ENCODE data around the gene KLB.
"Not testable (repeated sequence)": the region's sequence is repeated elsewhere in the genome, so short reads cannot be mapped to it uniquely, and the experiment has no call there.

Gene KLB

DNA sequence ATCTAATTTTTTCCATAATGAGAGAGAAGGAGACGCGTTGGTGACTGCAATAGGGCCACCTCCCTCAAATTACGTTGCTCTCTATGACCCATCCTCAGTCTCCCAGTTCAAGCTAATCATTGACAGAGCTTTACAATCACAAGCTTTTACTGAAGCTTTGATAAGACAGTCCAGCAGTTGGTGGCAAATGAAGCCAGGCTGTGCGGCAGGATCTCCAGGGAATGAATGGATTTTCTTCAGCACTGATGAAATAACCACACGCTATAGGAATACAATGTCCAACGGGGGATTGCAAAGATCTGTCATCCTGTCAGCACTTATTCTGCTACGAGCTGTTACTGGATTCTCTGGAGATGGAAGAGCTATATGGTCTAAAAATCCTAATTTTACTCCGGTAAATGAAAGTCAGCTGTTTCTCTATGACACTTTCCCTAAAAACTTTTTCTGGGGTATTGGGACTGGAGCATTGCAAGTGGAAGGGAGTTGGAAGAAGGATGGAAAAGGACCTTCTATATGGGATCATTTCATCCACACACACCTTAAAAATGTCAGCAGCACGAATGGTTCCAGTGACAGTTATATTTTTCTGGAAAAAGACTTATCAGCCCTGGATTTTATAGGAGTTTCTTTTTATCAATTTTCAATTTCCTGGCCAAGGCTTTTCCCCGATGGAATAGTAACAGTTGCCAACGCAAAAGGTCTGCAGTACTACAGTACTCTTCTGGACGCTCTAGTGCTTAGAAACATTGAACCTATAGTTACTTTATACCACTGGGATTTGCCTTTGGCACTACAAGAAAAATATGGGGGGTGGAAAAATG lies at the start of gene KLB:
Gene KLB, plus strand, starts transcription at position 168 of the 821 bp plus-strand sequence. Its CDS starts 20 bp downstream, at position 188.
- no peaks in the 10 kb centered on the region for H3K36me3 ChIP-seq (ENCODE audit: insufficient read depth, insufficient read length, low read length)
- no peak within 1 kb of the TSS for H3K4me3 ChIP-seq (ENCODE audit: insufficient read length, low read depth)
- H3K9ac ChIP-seq (ENCODE audit: insufficient read length, low read depth), result no peak within 1 kb of the TSS
- no peaks in the 10 kb centered on the region for H3K9me3 ChIP-seq (ENCODE audit: insufficient read depth, low read length)
- no peaks in the 10 kb centered on the region for H3K27me3 ChIP-seq (ENCODE audit: insufficient read depth, insufficient read length)
- TF ChIP-seq YY1 (IDR thresholded peaks at IDR 0.05; ENCODE audit: insufficient read depth, insufficient read length) (no peak), SUZ12 (IDR thresholded peaks at IDR 0.05; ENCODE audit: extremely low read depth, insufficient read depth, insufficient read length) (no peak), ZNF274 (IDR thresholded peaks at IDR 0.05; ENCODE audit: low read depth, low read length) (no peak)
- no peak for DNase-seq (ENCODE audit: low read depth, low spot score)
- H3K4me1 ChIP-seq (ENCODE audit: insufficient read depth, insufficient read length), result no peaks in the 10 kb centered on the region

DNA sequence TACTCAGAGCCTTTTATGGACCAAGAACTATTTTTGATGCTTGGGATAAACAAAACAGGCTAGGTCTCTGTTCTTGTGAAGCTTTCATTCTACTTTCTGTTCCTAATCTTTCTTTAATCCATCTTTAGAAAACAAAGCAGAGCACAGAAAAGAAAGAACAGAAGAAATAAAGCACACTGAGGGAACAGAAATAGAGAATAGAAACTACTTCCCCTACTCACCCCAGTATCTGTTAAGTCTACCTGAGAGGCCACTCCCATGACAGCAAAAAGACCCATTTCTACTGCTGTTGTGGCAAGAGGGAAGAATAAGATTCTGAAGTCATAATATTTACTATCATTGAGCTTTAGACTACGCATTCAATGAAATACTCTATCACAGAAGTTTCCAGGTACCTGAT lies 49.7 kb upstream of the KLB start:
- peaks cover 5% of the 10 kb centered on the region for H3K36me3 ChIP-seq (ENCODE audit: insufficient read depth, insufficient read length, low read length)
- no peaks in the 10 kb centered on the region for H3K27me3 ChIP-seq (ENCODE audit: insufficient read depth, insufficient read length)
- H3K4me3 ChIP-seq (ENCODE audit: insufficient read length, low read depth), result no peak overlapping the region
- DNase-seq (ENCODE audit: low read depth, low spot score), result no peak
- H3K9me3 ChIP-seq (ENCODE audit: insufficient read depth, low read length), result no peaks in the 10 kb centered on the region
- H3K4me1 ChIP-seq (ENCODE audit: insufficient read depth, insufficient read length), result no peaks in the 10 kb centered on the region
- TF ChIP-seq ZNF274 (IDR thresholded peaks at IDR 0.05; ENCODE audit: low read depth, low read length) (no peak), YY1 (IDR thresholded peaks at IDR 0.05; ENCODE audit: insufficient read depth, insufficient read length) (no peak), SUZ12 (IDR thresholded peaks at IDR 0.05; ENCODE audit: extremely low read depth, insufficient read depth, insufficient read length) (no peak)
- H3K9ac ChIP-seq (ENCODE audit: insufficient read length, low read depth), result no peak overlapping the region

DNA sequence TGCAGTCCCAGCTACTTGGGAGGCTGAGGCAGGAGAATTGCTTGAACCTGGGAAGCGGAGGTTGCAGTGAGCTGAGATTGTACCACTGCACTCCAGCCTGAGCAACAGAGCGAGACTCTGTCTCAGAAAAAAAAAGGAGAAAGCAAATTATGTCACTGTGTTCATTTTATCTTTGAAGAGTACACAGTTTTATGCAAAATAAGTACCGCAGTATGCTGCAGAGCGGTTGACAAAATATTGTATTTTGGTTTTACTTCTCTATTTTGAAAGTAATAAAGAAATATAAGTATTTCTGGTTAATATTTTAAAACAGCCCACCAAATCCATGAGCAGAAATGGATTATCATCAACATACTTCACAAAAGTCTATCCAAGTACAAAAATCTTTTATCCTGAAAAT lies 46.1 kb upstream of the KLB start:
- H3K4me3 ChIP-seq (ENCODE audit: insufficient read length, low read depth); H3K36me3 ChIP-seq (ENCODE audit: insufficient read depth, insufficient read length, low read length); H3K9me3 ChIP-seq (ENCODE audit: insufficient read depth, low read length); H3K27me3 ChIP-seq (ENCODE audit: insufficient read depth, insufficient read length); DNase-seq (ENCODE audit: low read depth, low spot score); H3K9ac ChIP-seq (ENCODE audit: insufficient read length, low read depth); H3K4me1 ChIP-seq (ENCODE audit: insufficient read depth, insufficient read length): not testable (repeated sequence)

DNA sequence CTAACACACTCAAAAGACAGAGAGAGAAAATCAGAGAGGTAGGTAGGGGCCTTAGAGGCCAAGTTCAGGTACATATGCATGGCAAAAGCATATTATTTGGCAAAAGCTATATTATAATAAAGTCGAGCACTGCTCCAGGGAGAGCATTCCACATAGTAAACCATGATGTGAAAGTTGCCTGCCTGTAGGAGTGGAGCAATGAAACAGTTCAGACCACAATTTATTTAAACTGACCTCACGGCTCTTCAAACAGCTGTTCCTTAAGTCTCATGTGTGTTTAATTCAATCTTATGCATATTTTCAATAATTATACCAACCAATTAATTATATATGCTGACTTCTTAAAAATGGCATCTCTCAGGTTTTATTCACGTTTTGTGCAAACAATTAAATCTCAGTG lies 43.9 kb upstream of the KLB start:
- Histone ChIP-seq H3K9ac (ENCODE audit: insufficient read length, low read depth) (no peak overlapping the region), H3K36me3 (ENCODE audit: insufficient read depth, insufficient read length, low read length) (peaks cover 5% of the 10 kb centered on the region), H3K4me3 (ENCODE audit: insufficient read length, low read depth) (no peak overlapping the region)

DNA sequence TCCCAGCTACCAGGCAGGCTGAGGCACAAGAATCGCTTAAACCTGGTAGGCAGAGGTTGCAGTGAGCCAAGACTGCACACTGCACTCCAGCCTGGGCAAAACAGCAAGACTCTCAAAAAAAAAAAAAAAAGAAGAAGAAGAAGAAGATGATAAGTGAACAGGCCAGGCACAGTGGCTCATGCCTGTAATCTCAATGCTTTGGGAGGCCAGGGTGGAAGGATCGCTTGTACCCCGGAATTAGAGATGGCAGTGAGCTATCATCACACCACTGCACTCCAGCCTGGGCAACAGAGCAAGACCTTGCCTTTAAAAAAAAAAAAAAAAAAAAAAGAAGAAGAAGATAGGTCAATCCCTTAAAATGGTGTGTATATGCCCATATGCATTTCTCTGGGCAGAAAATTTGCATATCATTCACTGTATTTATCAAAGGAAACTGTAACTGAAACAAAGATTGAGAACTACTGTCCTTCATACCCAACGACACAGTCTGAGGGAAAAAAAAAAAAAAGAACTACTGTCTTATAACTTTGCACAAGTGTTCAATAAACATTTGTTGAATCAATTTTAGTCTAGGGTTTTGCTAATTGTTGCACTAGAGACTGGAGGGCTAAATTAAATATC lies 42.8 kb upstream of the KLB start:
- no peaks in the 10 kb centered on the region for H3K4me1 ChIP-seq (ENCODE audit: insufficient read depth, insufficient read length)
- H3K27me3 ChIP-seq (ENCODE audit: insufficient read depth, insufficient read length), result no peaks in the 10 kb centered on the region
- no peak for DNase-seq (ENCODE audit: low read depth, low spot score)
- TF ChIP-seq YY1 (IDR thresholded peaks at IDR 0.05; ENCODE audit: insufficient read depth, insufficient read length) (no peak), ZNF274 (IDR thresholded peaks at IDR 0.05; ENCODE audit: low read depth, low read length) (no peak), SUZ12 (IDR thresholded peaks at IDR 0.05; ENCODE audit: extremely low read depth, insufficient read depth, insufficient read length) (no peak)
- peaks cover 2% of the 10 kb centered on the region for H3K36me3 ChIP-seq (ENCODE audit: insufficient read depth, insufficient read length, low read length)
- no peak overlapping the region for H3K9ac ChIP-seq (ENCODE audit: insufficient read length, low read depth)
- H3K4me3 ChIP-seq (ENCODE audit: insufficient read length, low read depth), result no peak overlapping the region
- H3K9me3 ChIP-seq (ENCODE audit: insufficient read depth, low read length), result no peaks in the 10 kb centered on the region

More for the DNA sequence above, 43.9 kb upstream of the KLB start:
- Histone ChIP-seq H3K4me1 (ENCODE audit: insufficient read depth, insufficient read length) (no peaks in the 10 kb centered on the region), H3K27me3 (ENCODE audit: insufficient read depth, insufficient read length) (no peaks in the 10 kb centered on the region), H3K9me3 (ENCODE audit: insufficient read depth, low read length) (no peaks in the 10 kb centered on the region)
- DNase-seq (ENCODE audit: low read depth, low spot score), result no peak
- TF ChIP-seq YY1 (IDR thresholded peaks at IDR 0.05; ENCODE audit: insufficient read depth, insufficient read length) (no peak), ZNF274 (IDR thresholded peaks at IDR 0.05; ENCODE audit: low read depth, low read length) (no peak), SUZ12 (IDR thresholded peaks at IDR 0.05; ENCODE audit: extremely low read depth, insufficient read depth, insufficient read length) (no peak)

DNA sequence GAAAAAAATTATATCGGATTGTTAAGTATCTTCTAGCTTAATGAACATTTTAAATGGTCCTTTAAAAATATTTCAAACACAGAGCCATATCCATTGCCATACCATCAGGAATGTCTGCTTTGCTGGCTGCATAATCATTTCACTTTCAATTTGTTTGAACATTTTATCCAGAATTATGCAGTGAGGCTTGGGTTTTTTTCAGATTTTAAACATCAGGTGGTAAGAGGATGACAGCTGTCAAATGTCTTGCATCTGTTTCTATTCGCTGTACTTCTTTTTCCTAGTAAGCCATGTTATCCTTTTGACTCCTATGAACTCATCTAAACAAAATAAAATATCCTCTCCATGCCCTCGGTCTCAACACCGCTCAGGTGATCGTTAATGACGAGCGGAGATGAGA lies 41.4 kb upstream of the KLB start:
- no peaks in the 10 kb centered on the region for H3K4me1 ChIP-seq (ENCODE audit: insufficient read depth, insufficient read length)
- H3K9ac ChIP-seq (ENCODE audit: insufficient read length, low read depth), result peak overlapping the region; percentile 87
- no peaks in the 10 kb centered on the region for H3K9me3 ChIP-seq (ENCODE audit: insufficient read depth, low read length)
- no peaks in the 10 kb centered on the region for H3K27me3 ChIP-seq (ENCODE audit: insufficient read depth, insufficient read length)
- no peak for DNase-seq (ENCODE audit: low read depth, low spot score)
- no peak for TF ChIP-seq ZNF274 (IDR thresholded peaks at IDR 0.05; ENCODE audit: low read depth, low read length)
- TF ChIP-seq SUZ12 (IDR thresholded peaks at IDR 0.05; ENCODE audit: extremely low read depth, insufficient read depth, insufficient read length), result no peak
- TF ChIP-seq YY1 (IDR thresholded peaks at IDR 0.05; ENCODE audit: insufficient read depth, insufficient read length), result no peak
- H3K36me3 ChIP-seq (ENCODE audit: insufficient read depth, insufficient read length, low read length), result no peaks in the 10 kb centered on the region
- peak overlapping the region; percentile 69 for H3K4me3 ChIP-seq (ENCODE audit: insufficient read length, low read depth)
